Kidney glomerular epithelial cell (primary cell): ENCODE data around the gene HHAT.

Source experiments
- DNase-seq: peaks from one replicate; lab custom pipeline; 2025; lab: John Stamatoyannopoulos, UW

The HHAT gene

DNA sequence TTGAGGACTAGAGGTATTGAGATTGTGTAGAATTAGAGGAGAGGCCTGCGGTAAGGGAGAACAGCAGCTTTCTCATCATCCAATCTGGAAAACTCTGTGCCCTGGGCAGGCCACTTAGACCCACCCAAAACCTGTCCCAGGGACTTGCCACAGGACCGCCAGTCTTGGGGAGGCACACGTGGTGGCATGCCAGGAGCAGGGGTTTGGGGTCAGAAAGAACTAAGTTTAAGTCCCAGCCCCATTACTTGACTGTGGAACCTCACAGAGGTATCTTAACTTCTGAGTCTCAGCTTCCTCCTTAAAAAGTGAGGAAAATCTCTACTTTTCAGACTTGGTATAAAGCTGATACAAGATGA, 356.6 kb downstream of the HHAT start:
- DNase-seq, result no peak

DNA sequence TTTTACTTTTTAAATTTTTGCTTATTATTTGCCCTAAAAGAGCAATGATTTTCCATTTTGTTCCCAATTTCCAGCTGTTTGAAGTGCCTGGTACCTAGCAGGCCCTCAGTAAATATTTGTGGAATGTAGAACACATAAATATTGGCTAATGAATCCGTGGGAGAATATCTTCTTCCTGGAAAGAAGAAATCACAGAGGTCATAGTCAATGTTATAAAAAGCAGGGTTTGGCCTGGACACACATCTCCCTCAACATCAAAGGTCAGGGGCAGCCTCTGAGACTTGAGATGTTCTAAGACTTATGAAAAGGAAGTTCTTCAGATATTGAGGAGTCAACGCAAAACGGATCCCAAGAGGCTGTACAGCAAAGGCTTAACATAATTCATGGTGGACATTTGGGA, 358.1 kb downstream of the HHAT start:
- DNase-seq, result no peak

DNA sequence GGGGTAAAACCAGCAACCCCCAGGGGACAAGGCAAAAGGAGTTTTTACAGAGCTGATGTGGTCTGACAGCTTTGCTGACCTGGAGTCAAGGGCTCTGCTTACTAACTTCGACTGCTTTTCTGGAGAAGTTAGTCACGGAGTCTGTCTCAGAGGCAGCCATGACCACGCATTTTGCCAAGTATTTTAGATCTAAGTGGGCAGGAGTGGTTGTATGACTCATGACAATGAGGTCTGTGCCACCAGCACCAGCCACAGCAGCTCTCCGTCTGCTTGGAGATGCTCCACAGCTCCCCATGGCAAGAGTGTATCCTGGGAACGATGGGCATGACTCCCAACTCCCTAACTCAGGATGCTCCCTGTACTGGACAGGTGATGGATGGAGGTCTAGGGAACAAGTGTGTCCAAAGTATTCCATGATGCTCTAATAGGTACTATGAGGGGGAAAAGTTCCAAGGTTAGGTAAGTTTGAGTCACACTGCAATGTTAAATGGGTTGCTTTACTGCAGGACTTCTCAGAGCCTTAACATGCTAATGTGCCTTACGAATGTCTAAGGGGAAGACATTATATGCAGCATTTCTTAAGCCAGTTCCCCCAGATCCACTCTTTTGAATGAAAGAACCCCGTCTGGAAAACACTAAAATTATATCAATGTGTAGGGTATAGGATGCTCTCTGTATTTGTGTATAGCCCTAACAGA, 359.0 kb downstream of the HHAT start:
- no peak for DNase-seq

DNA sequence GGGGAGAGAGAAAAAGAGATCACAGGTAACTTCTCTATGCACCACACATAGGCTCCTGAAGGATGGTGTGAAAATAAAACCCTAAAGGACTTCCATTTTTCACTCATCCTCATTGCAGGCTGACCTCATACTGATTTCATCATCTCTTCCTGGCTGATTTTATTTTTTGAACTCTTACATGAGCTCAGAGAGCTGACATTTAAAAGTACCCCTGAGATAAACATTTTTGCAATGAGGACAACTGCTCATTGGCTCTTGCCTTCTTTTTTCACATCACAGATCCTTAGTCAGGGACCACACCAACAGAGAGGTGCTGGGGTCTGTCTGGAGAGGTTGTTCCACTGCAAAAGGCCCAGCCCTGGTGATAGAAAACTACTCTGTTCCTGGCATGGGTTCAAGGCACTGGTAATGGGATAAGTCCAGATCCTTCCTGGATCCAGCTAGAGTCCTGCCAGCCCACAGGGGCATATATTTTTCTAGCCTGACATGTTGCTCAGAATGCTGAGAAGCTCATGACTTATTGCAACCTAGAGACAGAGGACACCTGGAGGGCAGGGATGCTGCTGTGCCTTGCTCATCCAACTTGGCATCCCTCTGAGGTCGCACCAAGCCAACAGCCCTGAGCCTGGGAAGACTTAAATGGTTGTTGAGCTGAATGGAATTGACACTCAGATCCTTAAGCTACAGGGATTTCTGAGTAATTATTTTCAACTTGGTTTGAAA, 360.0 kb downstream of the HHAT start:
- DNase-seq, result no peak

DNA sequence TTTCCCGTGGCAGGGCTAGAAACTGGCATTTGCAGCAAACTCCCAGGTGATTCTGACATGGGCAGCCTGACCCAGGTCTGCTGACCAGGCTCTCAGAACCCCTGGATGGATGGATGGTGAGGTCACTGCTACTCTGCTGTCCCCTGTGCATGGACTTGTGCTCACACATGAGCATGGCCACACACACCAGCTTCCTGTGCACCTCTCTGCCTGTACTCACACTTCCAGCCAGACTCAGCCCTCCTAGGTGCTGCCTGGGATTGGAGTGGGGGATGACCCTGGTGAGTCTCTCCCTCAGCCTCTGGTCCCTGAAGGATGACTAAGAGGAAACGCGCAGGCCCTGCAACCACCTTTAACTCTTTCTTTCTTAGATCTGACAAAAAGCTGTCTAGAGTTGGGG, 361.1 kb downstream of the HHAT start:
- DNase-seq, result no peak

DNA sequence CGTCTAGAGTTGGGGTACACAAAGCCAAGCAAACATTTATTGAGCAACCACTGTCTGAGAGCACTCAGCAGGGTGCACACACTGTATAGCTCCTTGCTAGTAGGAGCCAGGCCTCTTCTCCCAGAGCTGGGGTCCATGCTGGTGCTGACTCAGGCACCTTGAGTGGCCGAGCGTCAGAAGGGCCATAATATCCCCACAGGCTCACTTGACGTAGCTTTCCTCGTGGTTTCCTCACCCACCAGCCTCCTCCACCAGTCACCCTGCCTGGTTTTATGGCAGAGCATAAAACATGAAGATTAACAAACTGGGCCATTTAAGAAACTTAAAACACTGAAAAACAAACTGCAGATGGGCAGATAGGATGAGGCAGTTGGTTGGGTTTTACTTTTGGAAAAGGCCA, 361.5 kb downstream of the HHAT start:
- DNase-seq, result no peak

DNA sequence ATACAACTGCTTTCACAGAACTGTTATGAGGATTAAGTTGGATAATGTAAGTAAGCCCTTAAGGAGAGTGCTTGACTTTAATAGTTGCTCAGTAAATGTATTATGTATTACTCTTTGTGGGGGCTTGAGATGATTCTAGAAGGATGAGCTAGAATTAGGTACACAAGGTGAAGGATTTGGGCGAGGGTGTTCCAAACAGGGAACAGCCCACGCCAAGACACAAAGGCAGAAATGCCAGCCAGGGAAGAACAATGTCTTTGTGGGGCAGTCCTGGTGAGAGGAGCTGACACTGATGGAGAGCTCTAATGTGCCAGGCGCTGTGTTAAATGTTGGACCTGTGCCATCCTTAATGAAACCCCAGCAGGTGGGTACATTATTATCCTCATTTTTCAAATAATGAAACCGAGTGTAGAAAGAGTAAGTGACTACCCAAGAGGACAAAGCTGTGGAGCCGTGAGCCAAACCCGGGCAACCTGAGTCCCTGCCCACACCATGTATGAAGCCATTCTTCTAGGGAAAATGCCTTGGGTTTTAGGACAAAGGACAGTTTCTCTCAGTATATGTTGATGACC, 362.4 kb downstream of the HHAT start:
- no peak for DNase-seq

DNA sequence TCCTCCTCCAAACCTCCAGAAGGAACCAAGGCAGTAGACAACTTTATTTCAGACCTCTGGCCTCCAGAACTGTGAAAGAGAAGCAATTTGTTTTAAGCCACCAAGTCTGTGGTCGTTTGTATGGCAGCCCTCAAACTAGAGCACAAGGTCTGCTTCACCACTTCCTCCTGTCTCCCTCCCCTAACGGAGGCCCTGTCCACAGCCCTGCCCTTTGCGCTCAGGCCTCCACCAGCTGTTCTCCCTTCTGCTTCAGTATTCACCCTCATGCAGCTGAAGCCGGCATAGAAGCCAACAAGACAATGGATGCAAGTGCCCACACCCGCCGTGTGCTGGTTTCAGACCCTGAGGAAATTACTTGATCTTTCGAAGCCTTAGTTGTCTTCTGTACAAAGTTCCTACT, 364.1 kb downstream of the HHAT start:
- no peak for DNase-seq

DNA sequence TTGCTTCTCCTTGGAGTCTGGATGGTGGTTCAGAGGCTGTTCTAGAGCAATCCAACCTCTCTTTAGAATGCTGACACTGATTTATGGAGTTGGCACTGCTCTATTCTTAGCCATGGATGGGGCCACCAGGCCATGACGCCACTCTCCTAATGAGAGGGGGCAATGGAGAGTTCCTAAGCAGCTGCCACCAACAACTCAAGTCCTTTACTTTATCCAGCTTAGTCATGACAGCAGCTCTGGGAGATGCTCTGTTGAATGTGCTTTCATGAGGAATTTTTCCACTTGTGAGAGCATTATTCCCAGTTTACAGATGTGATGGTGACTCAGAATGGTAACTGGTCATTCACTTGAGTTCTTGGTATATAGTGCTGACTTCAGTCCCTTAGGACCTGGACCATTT, 366.3 kb downstream of the HHAT start:
- no peak for DNase-seq

DNA sequence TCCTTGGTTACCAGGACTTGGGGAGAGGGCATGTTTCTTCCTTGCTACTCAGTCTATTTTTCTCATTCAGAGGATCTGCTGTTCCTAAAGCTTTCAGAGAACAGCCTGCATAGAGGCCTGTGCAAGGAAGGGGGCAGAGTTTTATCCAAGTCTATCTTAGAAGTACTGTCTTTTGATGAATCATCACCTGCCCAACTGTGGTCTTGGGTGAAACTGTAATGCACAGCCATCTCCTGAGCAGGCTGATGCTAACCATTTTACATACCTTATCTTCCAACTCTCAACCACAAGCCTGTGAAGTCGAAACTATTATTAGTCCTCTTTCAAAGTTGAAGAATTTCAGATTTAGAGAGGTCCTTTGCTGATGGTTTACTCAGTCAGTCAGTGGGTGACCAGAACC, 368.0 kb downstream of the HHAT start:
- DNase-seq, result no peak

DNA sequence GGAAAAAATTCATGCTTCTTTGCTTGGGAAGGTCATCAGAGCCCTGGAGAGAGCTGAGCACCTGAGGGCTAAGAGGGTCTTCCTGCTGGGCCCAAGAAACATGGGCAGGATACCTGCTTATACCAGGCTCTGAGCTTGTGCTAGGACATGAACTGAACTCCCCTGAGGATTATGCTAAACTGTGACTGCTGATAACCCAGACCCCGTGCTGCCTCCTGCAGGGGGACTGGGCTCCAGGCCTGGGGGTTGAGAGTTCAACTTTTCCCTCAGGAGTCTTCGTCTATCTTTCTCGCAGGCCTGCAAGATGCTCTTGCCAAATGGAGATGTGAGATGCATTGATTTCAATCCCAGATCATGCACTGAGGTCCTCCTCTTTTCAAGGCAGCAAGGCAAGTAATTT, 368.5 kb downstream of the HHAT start:
- DNase-seq, result no peak

DNA sequence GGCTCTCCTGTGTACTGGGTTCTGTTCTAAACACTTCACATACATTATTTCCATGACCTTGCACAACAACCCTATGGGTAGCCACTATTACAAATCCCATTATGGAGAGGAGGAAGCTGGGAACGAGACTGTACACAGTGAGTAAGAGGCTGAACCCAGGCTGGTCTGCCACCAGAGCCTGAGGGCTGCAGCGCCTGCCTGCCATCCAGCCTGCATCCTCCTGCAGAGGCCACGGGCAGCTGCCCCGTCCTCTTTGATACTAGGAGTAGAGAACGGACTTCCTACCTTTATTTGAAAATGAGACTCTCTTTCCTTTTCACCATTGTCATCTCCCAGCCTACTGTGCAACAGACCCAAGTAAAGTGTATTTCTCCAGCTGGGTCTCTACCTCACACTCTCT, 370.0 kb downstream of the HHAT start:
- DNase-seq, result no peak

DNA sequence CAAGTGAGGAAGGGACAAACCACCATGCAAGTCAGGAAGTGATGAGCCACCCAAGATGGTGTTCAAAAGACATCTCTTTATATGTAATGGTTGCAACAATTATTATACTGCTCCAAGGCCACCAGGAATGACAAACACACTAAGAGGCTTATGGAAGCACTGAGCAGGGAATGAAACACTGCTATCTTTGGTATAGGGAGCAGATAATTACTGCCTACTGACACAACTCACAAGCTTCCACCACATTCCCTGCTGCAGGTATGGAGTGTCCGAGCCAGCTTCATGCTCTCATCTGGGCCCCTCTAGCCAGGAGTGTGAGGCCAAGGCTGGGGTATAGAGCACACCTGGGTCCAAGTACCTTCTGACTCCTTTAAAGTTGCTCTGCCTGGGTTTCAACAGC, 371.4 kb downstream of the HHAT start:
- no peak for DNase-seq

DNA sequence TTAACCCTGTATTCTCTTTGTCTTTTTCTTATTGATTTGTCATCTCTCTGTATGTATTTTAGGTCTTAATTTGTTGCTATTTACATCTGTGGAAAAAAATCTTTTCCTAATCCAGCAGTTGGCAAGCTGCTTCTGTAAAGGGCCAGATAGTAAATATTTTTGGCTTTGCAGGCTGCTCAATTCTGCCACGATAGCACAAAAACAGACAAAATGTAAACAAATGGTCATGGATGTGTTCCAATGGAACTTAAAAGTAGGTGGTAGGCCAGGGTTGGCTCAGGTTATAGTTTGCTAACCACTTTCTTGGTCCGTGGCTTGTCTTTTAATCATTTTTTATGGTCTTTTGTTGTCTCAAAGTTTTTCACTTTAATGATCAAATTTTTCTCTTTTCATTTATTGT, 371.8 kb downstream of the HHAT start:
- DNase-seq, result no peak

DNA sequence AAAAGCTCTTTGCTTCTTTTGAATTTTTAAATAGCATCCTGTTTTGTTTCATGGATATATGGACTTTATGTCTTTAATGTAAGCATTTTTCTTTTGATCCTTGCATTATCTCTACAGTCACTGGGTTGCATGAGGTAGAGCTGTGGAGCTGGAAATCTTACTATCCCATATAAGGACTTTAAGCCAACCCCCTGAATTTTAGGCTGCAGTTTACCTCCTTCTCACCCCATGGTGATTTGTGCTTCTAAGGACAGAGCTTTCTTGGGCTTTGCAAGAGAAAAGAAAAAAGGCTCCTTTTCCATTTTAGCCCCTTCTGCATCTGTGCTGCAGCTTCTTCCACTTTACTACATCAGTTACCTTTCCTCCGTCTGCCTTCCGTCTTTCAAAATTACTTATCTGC, 373.8 kb downstream of the HHAT start:
- no peak for DNase-seq

DNA sequence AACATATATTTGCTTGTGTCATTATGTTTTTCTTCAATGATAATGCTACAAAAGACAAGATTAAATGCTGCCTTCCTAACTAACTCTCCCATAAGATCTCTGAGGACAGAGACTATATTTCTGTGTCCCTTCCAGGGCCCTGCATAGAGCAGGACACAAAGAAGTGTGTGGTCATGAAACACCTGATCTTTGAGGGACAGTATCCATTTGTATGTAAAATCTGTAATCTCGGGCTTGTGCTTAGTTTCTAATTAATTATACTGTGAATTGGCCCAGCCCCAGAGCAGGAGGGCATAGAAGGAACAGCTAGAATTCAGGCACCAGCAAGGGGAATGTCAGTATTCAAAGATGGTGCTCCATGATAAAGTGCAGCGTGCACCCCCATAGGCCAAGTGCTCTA, 374.9 kb downstream of the HHAT start:
- no peak for DNase-seq

DNA sequence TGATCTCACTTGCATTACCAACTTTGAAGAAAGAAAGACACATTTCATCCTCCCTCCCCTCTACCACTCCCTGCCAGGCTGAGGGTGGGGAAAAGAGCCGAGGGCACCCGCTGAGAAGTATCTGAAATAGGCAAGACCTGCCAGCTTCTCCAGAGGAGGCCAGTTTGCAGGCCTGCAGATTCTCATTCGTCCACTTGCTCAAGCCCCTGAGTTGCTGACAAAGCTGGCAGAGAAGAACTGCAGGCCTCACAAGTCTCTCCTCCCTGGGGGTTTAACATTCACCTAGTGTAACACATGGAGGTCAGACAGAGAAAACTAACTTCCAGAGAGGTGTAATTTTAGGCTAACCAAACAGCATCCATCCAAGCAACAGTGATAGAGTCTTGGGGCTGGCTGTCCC, 376.4 kb downstream of the HHAT start:
- DNase-seq, result no peak

DNA sequence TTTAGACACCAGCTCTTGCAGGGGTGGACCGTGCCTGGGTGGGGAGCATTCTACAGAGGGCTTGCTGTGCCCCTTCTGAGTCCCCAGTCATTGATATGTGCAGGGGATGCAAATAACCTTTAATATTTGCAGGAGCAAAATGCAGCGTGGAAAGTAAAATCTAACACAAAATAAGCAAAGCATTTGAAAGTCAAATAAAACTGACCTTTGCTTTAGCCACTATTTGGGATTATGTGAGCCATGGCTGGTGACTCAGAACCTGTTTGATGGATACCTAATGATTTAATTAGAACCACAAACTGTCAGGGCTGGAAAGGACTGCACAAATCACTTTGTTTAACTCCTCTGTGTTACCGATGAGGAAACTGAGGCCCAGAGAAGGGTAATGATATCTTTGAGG, 377.5 kb downstream of the HHAT start:
- DNase-seq, result no peak

DNA sequence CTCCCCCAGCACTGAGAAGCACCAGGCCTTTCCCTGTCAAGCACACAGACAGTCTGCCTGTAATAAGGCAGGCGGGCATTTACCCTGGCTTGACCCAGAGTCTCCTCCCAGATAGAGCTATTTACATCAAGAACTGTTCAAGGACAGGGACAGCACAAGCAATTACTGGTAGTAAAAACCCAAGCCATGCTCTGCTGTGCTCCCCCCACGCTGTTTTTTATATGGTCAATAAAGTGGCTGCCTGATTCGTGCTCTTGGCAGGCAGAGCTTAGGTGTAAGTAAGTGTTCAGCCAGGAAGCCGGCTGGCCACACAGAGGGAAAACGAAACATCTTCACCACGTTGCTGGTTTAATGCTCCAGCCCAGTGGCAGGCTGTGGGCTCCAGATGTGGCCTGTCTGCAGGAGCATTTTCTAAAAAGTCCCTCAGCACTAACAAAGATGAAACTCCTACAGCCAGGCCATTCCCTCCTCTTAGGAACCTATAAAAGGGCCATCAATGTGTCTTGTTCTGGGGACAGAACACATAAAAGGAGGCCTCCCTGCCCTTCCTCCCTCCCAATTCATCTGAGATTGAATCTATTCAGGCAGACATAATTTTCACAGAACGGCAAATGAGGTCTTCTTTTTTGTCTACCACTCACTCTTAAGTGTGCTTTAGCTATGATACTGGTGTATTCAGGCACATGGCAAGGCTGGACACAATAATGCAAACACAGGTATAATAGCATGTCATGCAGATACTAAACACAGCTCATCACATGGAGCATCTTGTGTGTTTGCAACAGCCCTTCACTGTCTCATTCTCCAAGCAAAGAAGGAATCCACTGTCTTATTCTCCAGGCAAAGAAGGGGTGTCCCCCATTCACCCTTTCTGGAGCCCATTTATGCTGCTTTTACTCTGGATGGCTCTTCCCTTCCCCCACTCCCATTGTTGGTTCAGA, 378.9 kb downstream of the HHAT start:
- DNase-seq, result no peak

DNA sequence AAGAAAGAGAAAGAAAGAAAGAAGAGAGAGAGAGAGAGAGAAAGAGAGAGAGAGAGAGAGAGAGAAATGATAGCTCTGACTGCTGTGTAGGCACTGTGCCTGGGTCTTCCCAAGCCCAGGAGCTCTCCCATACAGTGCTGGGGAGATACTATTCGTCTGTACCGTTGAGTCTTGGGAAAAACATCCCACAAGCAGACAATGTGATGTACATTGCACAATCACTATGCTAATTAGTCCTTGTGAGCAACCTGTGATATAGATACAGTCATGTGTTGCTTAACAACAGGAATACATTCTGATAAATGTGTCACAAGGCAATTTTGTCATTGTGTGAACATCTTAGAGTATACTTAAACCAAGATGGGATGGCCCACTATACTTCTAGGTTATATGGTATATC, 381.0 kb downstream of the HHAT start:
- DNase-seq, result no peak

DNA sequence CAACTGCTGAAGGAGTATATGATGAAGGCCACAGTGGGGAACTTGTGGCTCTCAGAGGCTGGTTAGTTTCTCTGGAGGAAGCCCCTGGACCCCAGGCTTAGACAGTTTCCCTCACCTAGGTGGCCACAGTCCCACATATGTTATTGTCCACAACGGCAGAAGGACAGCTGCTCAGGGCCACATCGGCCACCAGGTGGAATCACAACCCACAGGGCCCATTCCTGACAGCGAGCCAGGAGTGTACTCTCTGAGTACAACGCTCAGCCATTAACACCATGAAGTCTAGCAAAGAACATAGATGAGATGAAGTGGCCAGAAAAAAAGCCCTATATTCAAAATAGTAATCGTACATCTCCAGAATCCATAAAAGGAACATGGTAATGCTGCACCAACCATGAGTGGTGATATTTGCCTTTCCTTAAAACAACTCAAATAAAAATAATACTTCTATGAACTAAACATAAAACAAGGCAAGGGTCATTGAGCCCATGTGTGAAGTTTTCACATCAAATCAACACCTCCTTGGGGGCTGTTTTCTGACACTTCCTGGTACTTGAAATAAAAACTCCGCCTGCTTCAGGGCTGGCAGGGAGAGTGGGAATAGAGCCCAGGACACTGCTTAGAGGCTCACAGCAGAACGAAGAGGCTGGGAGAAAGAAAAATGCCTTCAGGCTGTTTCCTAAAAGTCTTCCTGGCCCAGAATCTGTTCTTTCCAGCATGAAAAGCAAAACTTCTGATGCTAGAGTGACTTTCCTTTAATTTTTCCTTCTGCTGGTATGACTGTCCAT, 383.3 kb downstream of the HHAT start:
- no peak for DNase-seq

DNA sequence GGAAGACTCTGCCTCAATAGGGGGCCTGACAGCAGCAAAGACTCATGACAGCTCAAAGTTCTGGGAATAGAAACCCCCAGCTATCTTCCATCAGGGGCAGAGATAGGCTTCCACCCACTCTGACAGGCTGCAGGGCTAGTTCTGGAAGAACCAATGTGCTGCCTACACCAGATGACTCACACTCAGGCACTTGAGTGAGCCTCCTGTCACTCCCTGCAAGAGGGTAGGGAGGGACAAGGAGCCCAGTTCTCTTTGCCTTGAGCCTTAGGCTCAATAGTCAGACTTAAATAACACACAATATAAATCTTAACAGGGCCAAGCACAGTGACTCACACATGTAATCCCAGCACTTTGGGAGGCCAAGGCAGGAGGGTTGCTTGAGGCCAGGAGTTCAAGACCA, 386.4 kb downstream of the HHAT start:
- DNase-seq, result no peak
